Effector CD4-positive, alpha-beta T cell (primary cell): ENCODE data around the gene LAYN.

Experiments used
- DNase-seq: peaks from one replicate; pipeline ENCODE4 v3.0.0-alpha.2; 2020

The LAYN gene

GRCh38 chr11:111598559-111598958 is 58.0 kb downstream of the LAYN start:
- DNase-seq: no peak

GRCh38 chr11:111601636-111601978 is 61.1 kb downstream of the LAYN start:
- no peak for DNase-seq

- peak; percentile 85 for DNase-seq
Observed at GRCh38 chr11:111601979-111602864, 61.7 kb downstream of the LAYN start, which contains the start of gene SIK2. SIK2 (plus strand) TSS chr11:111602449; CDS start chr11:111602564, 115 bp downstream.

- DNase-seq: no peak
Observed at GRCh38 chr11:111602865-111603610, 62.5 kb downstream of the LAYN start.

GRCh38 chr11:111603611-111604130 is 63.2 kb downstream of the LAYN start:
- DNase-seq: no peak

GRCh38 chr11:111604392-111605009 is 64.0 kb downstream of the LAYN start:
- DNase-seq: no peak

- no peak for DNase-seq
Observed at GRCh38 chr11:111605681-111606080, 65.2 kb downstream of the LAYN start.

- DNase-seq: no peak
Observed at GRCh38 chr11:111606986-111607385, 66.5 kb downstream of the LAYN start.

GRCh38 chr11:111607751-111608150 is 67.2 kb downstream of the LAYN start:
- no peak for DNase-seq
